ENCODE data around the gene POC1A.
"Not testable (repeated sequence)": the region's sequence is repeated elsewhere in the genome, so short reads cannot be mapped to it uniquely, and the experiment has no call there.

POC1A gene

GRCh38 chr3:52041118-52041731 is 113.0 kb downstream of the POC1A start:
- DNase-seq = no peak

- DNase-seq = no peak
Measured at GRCh38 chr3:52040600-52040999, 113.6 kb downstream of the POC1A start.

GRCh38 chr3:52039846-52040245 is 114.4 kb downstream of the POC1A start:
- no peak for DNase-seq

- no peak for DNase-seq
Measured at GRCh38 chr3:52039426-52039825, 114.8 kb downstream of the POC1A start.

- DNase-seq = no peak
Measured at GRCh38 chr3:52038227-52038626, 116.0 kb downstream of the POC1A start.

GRCh38 chr3:52037291-52037690 is 116.9 kb downstream of the POC1A start:
- no peak for DNase-seq

GRCh38 chr3:52036829-52037228 is 117.4 kb downstream of the POC1A start:
- no peak for DNase-seq

- no peak for DNase-seq
Measured at GRCh38 chr3:52036222-52036694, 118.0 kb downstream of the POC1A start.

- DNase-seq = no peak
Measured at GRCh38 chr3:52034651-52035050, 119.6 kb downstream of the POC1A start.

- DNase-seq = no peak
Measured at GRCh38 chr3:52034212-52034611, 120.0 kb downstream of the POC1A start.

GRCh38 chr3:52033748-52034147 is 120.5 kb downstream of the POC1A start:
- DNase-seq = not testable (repeated sequence)

GRCh38 chr3:52032702-52033408 is 121.4 kb downstream of the POC1A start:
- no peak for DNase-seq

GRCh38 chr3:52031896-52032295 is 122.3 kb downstream of the POC1A start:
- DNase-seq = no peak

GRCh38 chr3:52030714-52031310 is 123.4 kb downstream of the POC1A start:
- DNase-seq = no peak

GRCh38 chr3:52029535-52029934 is 124.7 kb downstream of the POC1A start:
- no peak for DNase-seq

GRCh38 chr3:52029053-52029452 is 125.2 kb downstream of the POC1A start:
- no peak for DNase-seq

GRCh38 chr3:52028572-52028971 is 125.7 kb downstream of the POC1A start:
- DNase-seq = no peak

- DNase-seq = no peak
Measured at GRCh38 chr3:52026041-52026440, 128.2 kb downstream of the POC1A start.

GRCh38 chr3:52025453-52025852 is 128.8 kb downstream of the POC1A start:
- DNase-seq = no peak
